Ovary (tissue), 3 donors: ENCODE data around the gene NPHP3.

ENCODE experiments used
- EP300 ChIP-seq: sonication (generic); formaldehyde crosslinking; IDR thresholded peaks from one replicate; pipeline ENCODE4 v1.6.1; 2017; ENCODE audit warnings: antibody characterized with exemption
- POLR2A ChIP-seq: fragments of 450-650 bp; IDR thresholded peaks from one replicate; pipeline ENCODE4 v1.6.1; 2017; ENCODE audit warnings: antibody characterized with exemption, mild to moderate bottlenecking, moderate library complexity
- TF ChIP-seq, protein P1 (sequence below), 3 donors: fragments of 450-650 bp in 2 of 3; fragments of 200-600 bp in 1 of 3; IDR thresholded peaks; one replicate each; pipeline versions ENCODE4 v1.5.1 to v1.8.0; 2016 to 2022; ENCODE audit warnings: antibody characterized with exemption in 3 of 3, mild to moderate bottlenecking in 1 of 3
- donor health status: DM: no; HTN: no; CAD: no.

DNA sequence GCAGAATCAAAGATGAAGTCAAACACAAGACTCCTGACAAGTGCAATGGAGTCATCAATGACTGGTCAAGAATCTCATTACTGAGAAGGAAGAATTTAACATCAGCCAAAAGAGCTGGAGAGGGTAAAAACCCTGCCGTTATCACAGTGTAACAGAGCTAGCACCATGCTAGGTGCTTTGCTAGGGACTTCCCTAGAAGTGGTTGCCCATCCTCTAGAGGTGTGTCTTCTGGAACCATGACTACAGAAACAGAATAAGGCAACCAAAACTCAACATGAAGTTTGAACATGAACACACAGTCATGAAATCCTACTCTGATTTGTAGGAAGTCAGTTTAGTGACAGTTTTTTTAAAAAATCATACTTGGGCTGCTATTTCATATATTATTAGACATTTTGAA lies 72.1 kb downstream of the NPHP3 start:
- TF ChIP-seq, protein P1, sequence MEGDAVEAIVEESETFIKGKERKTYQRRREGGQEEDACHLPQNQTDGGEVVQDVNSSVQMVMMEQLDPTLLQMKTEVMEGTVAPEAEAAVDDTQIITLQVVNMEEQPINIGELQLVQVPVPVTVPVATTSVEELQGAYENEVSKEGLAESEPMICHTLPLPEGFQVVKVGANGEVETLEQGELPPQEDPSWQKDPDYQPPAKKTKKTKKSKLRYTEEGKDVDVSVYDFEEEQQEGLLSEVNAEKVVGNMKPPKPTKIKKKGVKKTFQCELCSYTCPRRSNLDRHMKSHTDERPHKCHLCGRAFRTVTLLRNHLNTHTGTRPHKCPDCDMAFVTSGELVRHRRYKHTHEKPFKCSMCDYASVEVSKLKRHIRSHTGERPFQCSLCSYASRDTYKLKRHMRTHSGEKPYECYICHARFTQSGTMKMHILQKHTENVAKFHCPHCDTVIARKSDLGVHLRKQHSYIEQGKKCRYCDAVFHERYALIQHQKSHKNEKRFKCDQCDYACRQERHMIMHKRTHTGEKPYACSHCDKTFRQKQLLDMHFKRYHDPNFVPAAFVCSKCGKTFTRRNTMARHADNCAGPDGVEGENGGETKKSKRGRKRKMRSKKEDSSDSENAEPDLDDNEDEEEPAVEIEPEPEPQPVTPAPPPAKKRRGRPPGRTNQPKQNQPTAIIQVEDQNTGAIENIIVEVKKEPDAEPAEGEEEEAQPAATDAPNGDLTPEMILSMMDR (IDR thresholded peaks at IDR 0.05): no peak
- no peak for TF ChIP-seq POLR2A
- no peak for TF ChIP-seq EP300
